ENCODE data around the gene GSS.

GSS gene

DNA sequence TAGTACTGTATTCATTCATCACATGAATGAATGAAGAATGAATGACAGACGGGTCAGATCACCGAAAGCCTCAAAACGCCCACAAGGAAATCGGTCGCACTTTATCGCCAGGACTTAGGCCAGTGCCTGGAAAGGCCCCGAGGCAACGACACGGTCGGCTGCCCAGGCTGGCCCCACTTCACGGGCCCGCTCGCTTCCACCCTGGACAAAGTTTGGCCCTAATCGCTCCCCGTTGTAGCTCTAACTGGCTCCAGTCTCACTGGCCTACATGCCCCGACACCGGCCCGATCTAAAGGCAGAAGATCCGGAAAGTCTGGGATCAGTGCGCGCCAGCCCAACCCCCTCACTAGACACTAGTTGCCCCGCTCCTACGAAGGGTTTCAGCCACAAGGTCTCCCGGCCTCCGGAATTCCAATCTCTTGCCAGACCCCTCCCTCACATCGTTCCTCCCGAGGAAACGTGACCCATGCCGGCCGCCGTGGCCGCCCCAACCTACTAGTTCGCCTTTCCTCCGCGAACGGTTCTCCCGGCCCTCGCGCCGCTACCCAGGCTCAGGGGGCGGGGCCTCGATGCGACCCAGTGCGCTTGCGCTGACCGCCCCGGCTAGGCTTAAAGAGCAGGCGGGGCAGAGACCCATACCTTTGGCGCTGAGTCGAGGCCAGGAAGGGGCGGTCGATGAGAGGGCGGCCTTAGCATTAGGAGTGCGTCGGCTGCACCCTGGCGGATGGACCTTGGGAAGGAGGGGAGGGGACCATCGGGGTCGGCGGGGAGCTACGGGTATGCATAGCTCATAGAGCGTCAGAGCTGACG, at the start of gene GSS, which contains the start of gene MYH7B:
GSS (minus strand) TSS at position 576 of the 810 bp plus-strand sequence. CDS start 3,954 bp downstream, outside the sequence.
MYH7B (plus strand) TSS at position 638 of the 810 bp plus-strand sequence. CDS start 22,138 bp downstream, outside the sequence.
- peak; percentile 90 for DNase-seq

DNA sequence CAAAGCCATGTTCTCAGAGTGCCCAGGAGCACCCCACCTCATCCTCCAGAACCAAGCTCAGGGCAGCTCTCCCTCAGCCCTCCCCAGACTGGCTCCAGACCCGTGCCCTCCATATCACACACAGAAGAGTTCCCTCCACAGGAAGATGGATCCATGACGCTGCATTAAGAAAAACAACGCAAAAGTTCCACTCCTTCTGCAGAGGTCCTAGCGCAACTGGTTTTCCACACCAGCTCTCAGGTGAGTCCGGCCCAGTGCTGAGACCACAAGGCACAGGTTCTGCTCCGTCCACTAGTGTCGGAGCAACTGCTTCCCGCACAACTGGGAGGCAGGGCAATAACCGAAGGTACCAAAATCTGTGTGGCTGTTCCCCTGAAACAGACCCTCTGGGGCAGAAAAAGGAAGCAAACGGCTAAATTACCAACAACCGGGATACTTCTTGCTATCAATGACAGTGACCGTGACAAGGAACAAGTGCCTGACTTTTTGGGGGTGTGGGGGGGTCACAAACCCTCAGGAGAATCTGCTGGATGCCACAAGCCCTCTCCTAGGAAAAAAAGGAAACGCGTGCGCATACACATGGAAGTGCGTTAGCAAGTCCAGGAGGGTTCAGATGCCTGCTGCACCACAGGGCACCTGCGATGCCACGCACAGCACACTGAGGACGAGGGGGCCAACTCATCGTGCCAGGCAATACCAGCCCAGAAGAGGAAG, 49.3 kb upstream of the GSS start:
- no peak for DNase-seq

GRCh38 chr20:35004051-35004725, 48.6 kb upstream of the GSS start:
- no peak for DNase-seq

DNA sequence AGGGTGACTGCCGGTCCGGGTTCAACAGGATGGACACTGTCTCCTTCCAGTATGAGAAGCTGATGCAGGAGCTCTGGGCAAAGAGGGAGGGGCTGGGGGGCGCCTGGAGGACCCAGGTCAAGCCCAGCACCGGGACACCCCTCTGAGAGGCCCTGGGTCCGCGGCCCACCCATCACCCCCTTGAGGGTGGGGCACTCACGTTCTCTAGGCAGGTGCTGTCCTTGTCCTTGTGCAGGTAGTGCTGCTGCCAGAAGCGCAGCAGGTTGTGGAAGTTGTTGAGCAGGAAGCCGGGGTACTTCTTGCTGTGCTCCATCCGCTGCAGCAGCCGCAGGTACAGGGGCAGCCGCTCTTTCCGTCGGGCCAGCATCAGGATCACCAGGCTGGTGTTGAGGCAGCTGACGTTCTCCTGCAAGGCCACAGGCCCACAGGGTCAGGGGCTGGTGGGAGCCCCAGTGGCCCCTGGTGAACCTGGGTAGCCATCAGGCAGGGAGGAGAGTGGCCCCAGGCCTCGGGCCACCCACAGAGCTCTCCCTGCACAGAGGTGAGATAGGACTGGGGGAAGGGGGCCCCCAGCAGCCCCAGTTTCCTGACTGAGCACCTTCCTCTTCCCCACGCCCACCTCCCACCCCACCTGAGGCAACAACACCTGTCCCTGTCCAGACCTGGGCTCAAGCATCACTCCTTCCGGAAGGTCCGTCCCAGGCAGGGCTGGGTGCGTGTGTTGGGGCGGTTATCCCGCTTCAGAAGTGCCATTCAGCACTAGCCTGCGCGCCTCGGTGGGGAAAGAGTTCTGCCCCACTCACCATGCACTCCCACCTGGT, 47.8 kb upstream of the GSS start:
- no peak for DNase-seq

DNA sequence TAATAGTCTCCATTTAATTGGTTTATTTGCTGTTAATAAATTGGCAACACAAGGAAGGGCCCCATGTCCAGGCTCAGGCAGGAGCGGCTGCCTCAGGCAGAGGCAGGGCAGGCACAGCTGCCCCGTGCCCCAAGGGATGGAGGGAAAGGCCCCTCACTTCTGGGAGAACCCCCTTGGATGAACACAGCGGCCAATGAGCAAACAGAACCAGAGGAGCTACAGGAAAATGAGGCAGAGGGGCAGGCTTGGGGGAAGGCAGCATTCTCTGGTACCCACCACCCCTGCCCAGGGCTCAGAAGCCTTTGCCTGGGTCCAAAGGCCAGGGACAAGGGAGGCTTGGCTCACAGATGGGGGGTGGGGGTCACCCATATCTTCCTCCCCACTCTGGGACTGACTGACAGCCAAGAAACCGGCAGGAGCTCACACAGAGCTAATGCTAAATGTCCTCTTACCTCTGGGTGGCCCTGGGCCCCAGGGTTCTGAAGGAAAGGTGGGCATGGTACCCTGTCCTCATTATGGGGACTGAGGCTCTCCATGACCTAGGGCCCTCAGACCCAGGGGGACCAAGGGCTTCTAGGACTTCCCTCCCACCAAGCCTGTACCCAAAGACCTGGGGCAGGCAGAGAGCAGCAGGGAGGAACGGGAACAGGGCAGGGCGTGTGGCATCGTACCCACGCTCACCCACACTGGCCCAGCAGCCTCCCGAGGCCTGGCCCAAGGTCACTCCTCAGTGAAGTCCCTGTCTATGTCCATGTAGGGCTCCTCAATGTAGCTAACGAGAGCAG, 47.0 kb upstream of the GSS start:
- no peak for DNase-seq

- no peak for DNase-seq
These were observed 46.2 kb upstream of the GSS start for GRCh38 chr20:35001596-35002362.

- DNase-seq: no peak
These were observed 45.5 kb upstream of the GSS start for GRCh38 chr20:35000922-35001595.

- no peak for DNase-seq
These were observed 44.8 kb upstream of the GSS start for GRCh38 chr20:35000311-35000921.

- no peak for DNase-seq
These were observed 44.2 kb upstream of the GSS start for GRCh38 chr20:34999782-35000181.

GRCh38 chr20:34999021-34999451, 43.4 kb upstream of the GSS start:
- DNase-seq: no peak

DNA sequence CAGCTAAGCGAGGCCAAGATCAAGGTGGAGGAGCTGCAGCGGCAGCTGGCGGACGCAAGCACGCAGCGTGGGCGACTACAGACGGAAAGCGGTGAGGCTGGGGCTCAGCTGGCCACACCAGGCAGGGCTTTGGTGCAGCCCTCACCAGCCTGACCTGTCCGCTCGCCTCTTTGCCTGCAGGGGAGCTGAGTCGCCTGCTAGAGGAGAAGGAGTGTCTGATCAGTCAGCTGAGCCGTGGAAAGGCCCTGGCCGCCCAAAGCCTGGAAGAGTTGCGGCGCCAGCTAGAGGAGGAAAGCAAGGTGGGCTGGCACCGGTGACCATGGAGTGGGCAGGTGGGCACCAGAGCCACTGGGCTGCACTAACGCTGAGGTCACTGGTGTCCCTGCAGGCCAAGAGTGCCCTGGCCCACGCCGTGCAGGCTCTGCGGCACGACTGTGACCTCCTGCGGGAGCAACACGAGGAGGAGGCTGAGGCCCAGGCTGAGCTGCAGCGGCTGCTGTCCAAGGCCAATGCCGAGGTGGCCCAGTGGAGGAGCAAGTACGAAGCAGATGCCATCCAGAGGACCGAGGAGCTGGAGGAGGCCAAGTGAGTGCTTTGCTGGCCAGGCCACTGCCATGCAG, 42.8 kb upstream of the GSS start:
- no peak for DNase-seq

- DNase-seq: no peak
These were observed 42.2 kb upstream of the GSS start for GRCh38 chr20:34997774-34998173.

DNA sequence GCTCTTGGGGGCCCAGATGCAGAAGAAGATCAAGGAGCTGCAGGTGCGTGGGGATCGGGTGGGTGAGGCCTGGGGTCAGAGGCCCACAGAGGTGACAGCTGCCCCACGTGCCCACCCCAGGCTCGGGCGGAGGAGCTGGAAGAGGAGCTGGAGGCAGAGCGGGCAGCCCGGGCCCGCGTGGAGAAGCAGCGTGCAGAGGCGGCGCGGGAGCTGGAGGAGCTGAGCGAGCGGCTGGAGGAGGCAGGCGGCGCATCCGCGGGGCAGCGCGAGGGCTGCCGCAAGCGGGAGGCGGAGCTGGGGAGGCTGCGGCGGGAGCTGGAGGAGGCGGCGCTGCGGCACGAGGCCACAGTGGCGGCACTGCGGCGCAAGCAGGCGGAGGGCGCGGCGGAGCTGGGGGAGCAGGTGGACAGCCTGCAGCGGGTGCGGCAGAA, 41.5 kb upstream of the GSS start:
- no peak for DNase-seq

DNA sequence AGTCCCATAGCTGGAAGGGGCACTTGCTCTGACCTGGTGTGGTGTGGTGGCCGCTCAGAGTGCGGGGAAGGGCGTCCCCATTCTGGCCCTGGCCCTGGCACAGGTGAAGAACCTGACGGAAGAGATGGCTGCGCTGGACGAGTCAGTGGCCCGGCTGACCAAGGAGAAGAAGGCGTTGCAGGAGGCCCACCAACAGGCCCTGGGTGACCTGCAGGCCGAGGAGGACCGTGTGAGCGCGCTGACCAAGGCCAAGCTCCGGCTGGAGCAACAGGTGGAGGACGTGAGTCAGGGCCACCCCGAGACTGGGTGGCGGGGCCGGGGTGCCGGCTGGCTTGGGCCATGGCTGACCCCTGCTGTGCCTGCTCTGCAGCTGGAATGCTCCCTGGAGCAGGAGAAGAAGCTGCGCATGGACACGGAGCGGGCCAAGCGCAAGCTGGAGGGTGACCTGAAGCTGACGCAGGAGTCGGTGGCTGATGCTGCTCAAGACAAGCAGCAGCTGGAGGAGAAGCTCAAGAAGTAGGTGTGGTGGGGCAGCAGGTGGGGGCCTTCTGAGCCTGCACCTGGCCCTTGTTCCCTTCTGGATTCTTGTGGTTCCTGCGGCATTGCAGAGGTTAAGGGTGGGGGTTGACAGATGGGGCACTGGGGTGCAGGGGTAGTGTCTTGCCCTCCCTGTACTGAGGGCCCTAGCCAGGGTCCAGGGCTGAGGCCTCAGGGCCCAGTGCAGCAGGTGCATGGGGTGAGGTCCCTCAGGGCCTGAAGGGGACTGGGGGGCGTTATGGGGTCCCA, 40.8 kb upstream of the GSS start:
- DNase-seq: no peak

- no peak for DNase-seq
These were observed 40.1 kb upstream of the GSS start for GRCh38 chr20:34995696-34996095.

GRCh38 chr20:34995192-34995591, 39.6 kb upstream of the GSS start:
- no peak for DNase-seq

- DNase-seq: no peak
These were observed 39.0 kb upstream of the GSS start for GRCh38 chr20:34994509-34995131.

DNA sequence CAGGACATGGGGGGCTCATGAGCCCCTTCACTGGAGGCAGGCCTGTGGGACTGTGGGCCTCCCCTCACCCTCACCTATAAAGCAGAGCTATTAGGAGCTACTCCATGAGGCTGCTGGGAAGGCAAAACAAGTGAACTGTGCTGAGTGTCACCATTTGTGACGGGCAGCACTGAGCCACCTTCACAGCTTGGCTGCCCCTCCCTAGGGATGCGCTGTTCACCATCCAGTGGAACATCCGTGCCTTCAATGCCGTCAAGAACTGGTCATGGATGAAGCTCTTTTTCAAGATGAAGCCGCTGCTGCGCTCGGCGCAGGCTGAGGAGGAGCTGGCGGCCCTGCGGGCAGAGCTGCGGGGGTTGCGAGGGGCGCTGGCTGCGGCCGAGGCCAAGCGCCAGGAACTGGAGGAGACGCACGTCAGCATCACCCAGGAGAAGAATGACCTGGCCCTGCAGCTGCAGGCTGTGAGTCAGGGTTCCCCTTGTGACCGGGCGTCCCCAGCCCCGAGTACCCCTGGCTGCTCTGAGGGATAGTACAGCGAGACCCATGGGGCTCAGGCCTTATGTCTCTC, 38.4 kb upstream of the GSS start:
- DNase-seq: no peak

Data from SHP77 treated with DMSO at 0.1 percent for 48 hours (cell line).